ENCODE measurements around the gene RBCK1. TPM values are rescaled to one million over a fixed set of nuclear protein-coding genes. Genes with fewer than 3 reads are reported as not detected.
"Not testable (repeated sequence)": the region's sequence is repeated elsewhere in the genome, so short reads cannot be mapped to it uniquely, and the experiment has no call there.

The RBCK1 gene
- total RNA-seq, 1 experiment from 2014 or later, result 91.7 TPM

- DNase-seq (ENCODE audit: low spot score), result no peak
These were observed 61.8 kb downstream of the RBCK1 start for GRCh38 chr20:469746-470490.

DNA sequence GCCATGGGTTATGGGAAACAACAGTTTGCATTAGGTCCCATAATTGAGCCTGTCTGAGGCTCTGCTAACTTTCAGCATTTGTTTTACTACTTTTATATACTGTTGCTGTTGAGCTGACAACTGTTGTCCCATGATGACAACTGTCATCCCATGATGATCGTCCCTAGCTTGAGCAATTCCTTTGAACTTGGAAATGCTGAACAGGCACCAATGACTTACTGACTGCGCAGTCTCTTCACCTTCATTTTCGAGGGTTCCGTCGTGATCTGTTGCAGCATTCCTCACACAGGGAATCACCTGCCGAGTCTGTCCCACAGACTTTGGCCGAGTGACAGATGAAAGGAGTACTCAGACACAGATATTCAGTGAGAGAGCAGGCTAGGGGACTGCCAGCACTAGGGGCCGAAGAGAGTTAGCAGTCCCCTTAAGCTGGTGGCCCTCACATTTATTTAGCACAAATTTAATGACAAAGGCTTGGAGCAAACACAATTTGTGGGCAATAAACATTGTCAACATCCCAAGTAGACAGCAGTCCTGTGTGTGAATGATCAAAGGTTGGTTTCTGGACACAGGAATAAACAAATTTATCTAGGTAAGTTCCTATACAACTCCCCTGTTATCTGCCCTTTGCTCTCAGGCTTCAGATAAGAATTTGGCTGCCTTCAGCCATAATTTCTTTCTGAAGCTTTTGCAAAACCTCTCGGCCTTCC is 64.2 kb downstream of the RBCK1 start:
- DNase-seq (ENCODE audit: low spot score), result no peak

- DNase-seq (ENCODE audit: low spot score), result no peak
These were observed 64.8 kb downstream of the RBCK1 start for GRCh38 chr20:472889-473292.

GRCh38 chr20:474581-474980 is 66.5 kb downstream of the RBCK1 start:
- no peak for DNase-seq (ENCODE audit: low spot score)

DNA sequence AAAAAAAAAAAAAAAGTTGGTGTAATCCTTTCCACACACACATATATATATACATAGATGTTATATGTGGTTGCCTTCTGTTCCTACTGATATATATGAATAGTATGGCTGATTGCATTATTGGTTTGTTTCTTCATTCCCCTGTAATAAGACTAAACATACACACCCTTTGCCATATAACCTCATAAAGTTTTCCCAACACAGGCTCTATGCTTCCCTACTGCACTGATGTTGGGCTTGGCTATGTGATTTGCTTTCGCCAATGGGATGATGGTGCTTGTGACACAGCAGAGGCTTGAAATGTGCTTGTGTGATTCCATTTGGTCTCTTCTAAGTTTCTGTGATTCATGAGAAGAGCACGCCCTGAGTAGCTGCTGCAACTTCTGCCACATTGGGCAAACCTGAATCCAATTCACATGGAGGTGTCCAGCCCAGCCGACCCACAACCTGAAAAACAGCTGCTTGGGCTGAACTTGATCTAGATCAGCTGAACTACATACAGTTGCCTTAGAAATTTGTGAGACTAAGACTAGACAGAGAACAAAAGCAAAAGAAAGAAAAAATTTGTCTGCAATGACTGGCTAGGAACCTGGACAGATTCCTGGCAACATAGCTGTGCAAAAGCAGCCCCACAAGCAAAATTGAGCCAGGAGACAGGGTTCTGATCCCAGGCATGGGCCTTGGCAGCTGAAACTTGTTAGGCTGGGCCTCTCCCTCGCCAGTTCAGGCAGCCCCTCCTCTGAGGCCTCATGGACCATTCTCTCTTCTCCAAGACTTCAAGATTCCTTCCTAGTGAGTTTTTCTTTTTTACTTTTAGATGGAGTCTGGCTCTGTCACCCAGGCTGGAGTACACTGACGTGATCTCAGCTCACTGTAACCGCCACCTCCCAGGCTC is 67.6 kb downstream of the RBCK1 start:
- DNase-seq (ENCODE audit: low spot score), result no peak

- DNase-seq (ENCODE audit: low spot score), result not testable (repeated sequence)
These were observed 68.6 kb downstream of the RBCK1 start for GRCh38 chr20:476561-477249.

DNA sequence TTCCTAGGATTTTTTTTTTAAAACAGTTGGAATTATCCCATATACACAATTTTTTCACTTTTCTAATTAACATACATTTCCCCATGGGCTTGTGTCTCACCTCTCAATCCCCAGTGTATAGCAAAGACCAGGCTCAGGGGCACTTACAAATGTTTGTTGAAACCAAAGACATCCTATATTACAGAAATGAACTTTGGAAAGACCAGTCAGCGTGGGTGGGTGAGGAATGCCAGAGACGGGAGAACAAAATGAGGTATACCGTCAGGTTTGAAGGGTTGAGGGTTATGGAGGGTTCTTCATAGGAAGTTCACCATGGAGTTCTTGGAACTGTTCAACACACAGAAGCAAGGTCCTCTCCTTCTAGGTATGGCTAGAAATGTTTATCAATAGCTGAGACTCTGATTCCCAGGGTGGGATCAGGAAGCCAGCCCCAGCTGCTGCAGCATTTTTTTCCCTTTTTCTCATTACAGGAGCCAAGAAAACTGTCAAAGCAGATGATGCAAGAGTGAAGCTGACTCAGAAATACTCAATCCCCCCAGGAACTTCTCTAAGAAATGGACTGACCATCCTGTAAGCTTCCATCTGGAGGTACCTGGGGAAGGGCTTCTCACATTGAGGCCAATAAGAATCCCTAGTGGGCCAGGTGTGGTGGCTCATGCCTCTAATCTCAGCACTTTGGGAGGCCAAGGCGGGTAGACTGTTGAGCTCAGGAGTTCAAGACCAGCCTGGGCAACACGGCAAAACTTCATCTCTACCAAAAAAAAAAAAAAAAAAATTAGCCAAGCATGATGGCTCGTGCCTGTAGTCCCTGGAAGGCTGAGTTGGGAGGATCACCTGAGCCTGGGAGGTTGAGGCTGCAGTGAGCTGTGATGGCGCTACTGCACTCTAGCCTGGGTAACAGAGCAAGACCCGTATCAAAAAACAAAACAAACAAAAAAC is 70.2 kb downstream of the RBCK1 start:
- DNase-seq (ENCODE audit: low spot score), result no peak

- DNase-seq (ENCODE audit: low spot score), result peak; percentile 21
These were observed 70.9 kb downstream of the RBCK1 start for GRCh38 chr20:478949-479429.

DNA sequence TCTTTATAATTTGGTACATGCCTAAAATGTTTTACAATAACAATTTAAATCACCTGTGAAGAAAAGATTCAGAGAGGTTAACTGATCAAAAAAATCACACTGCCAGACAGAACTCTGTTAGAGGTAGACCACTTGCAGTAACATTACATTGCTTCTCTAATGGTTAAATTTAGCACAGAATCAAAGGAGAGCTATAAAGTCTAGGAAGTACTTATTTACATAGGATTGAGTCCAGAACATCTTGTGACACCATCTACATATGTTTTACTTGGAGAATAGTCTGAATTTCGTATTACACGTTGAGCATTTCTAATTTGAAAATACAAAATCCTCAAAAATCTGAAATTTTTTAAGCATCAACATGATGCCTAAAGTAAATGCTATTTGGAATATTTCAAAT is 71.4 kb downstream of the RBCK1 start:
- no peak for DNase-seq (ENCODE audit: low spot score)

DNA sequence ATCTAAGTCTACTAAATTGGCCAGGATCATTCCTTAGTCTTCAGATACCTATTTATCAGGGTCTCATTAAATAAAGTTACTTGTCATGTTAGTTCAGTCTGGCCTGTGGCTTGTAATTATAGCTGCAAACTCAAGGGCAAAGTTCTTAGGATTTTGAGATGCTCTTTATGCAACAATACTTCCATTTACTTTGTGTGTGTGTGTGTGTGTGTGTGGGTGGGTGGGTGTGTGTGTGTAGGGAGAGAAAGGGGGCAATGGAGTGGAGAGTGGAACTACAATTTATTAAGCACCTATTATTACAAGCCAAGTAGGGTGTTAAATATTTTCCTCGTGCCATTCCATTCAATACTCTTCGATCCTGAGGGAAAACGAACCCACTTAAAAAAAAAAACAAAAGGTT is 71.9 kb downstream of the RBCK1 start:
- no peak for DNase-seq (ENCODE audit: low spot score)

DNA sequence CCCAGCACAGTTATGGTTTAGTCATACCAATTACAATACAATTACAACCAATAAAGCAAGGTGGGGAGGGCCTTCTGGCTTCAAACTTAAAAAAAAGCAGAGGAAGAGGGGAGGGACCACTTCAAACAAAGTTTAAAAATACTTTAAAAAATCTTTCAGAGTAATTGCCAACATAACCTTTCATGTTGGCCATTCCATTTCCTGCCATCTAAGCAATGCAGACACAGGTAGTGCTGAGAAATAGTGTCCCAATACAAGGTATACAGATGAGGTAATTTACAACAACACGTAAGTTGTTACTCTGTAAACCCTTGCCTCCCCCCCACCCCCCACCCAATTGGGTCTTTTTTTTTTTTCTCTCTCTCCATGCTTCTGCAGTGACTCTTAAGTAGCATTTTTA is 73.1 kb downstream of the RBCK1 start:
- DNase-seq (ENCODE audit: low spot score), result no peak

Other genes with a start within 250 kb of the RBCK1 start
- not detected in 2 replicates for gene DEFB128, start 218.6 kb upstream of the RBCK1 start, total RNA-seq (2014; rRNA removed; shearing (Covaris generic))
- gene DEFB129, start 181.0 kb upstream of the RBCK1 start, total RNA-seq (2014; rRNA removed; shearing (Covaris generic)), result not detected in 2 replicates
- not detected in 2 replicates for gene DEFB132, start 150.6 kb upstream of the RBCK1 start, total RNA-seq (2014; rRNA removed; shearing (Covaris generic))
- gene C20orf96, start 117.5 kb upstream of the RBCK1 start, total RNA-seq (2014; rRNA removed; shearing (Covaris generic)), result 1.6 TPM in 2 replicates
- 7.6 and 8.2 TPM in 2 replicates for gene ZCCHC3, start 110.7 kb upstream of the RBCK1 start, total RNA-seq (2014; rRNA removed; shearing (Covaris generic))
- gene SOX12, start 82.7 kb upstream of the RBCK1 start, total RNA-seq (2014; rRNA removed; shearing (Covaris generic)), result 1.9 and 2.2 TPM in 2 replicates
- gene NRSN2, start 61.2 kb upstream of the RBCK1 start, total RNA-seq (2014; rRNA removed; shearing (Covaris generic)), result 69.6 and 72.8 TPM in 2 replicates
- 69.2 and 99.3 TPM in 2 replicates for gene TRIB3, start 27.5 kb upstream of the RBCK1 start, total RNA-seq (2014; rRNA removed; shearing (Covaris generic))
- gene TBC1D20, start 54.2 kb downstream of the RBCK1 start, total RNA-seq (2014; rRNA removed; shearing (Covaris generic)), result 18.0 and 21.6 TPM in 2 replicates
- 161 and 197 TPM in 2 replicates for gene CSNK2A1, start 135.5 kb downstream of the RBCK1 start, total RNA-seq (2014; rRNA removed; shearing (Covaris generic))
- not detected in 2 replicates for gene TCF15, start 202.0 kb downstream of the RBCK1 start, total RNA-seq (2014; rRNA removed; shearing (Covaris generic))
- 153 and 165 TPM in 2 replicates for gene SRXN1, start 244.9 kb downstream of the RBCK1 start, total RNA-seq (2014; rRNA removed; shearing (Covaris generic))

Data from H4 (cell line).